Breast epithelium (tissue), 4 donors: ENCODE results near the gene MFN2. TPM values are rescaled to one million over a fixed set of nuclear protein-coding genes. Genes with fewer than 3 reads are reported as not detected.
"Not testable (repeated sequence)": the region's sequence is repeated elsewhere in the genome, so short reads cannot be mapped to it uniquely, and the experiment has no call there.

Source experiments
- DNase-seq, 2 donors: peaks; one replicate each; pipeline ENCODE4 v3.0.0-alpha.2; 2019; ENCODE audit warnings: low spot score in 2 of 2
- H3K27ac ChIP-seq, 2 donors: fragments of 200-600 bp; sonication (generic) in 1 of 2; one replicate each; pipeline ENCODE4 v1.5.1; 2016 to 2019; ENCODE audit warnings: mild to moderate bottlenecking in 1 of 2
- H3K27me3 ChIP-seq, 2 donors: fragments of 200-600 bp; sonication (generic) in 1 of 2; one replicate each; pipeline versions ENCODE4 v1.5.1 to v1.6.0; 2017 to 2019; ENCODE audit warnings: control low read depth in 1 of 2, mild to moderate bottlenecking in 1 of 2
- H3K36me3 ChIP-seq: fragments of 200-600 bp; one replicate; pipeline ENCODE4 v1.5.1; 2019
- H3K4me1 ChIP-seq, 2 donors: fragments of 200-600 bp; sonication (generic); one replicate each; pipeline ENCODE4 v1.5.1; 2016 to 2019; ENCODE audit warnings: control low read depth in 1 of 2
- H3K4me3 ChIP-seq, 3 donors: fragments of 200-600 bp; sonication (generic); 1 replicate in 2 of 3; 2 replicates in 1 of 3; pipeline ENCODE4 v1.5.1; 2016 to 2019; ENCODE audit warnings: mild to moderate bottlenecking in 3 of 3, moderate library complexity in 2 of 3
- H3K9me3 ChIP-seq, 2 donors: fragments of 200-600 bp; sonication (generic) in 1 of 2; one replicate each; pipeline ENCODE4 v1.5.1; 2016 to 2019; ENCODE audit warnings: control low read depth in 1 of 2
- CTCF ChIP-seq, 3 donors: fragments of 450-650 bp; IDR thresholded peaks; one replicate each; pipeline ENCODE4 v1.5.1; 2016 to 2017; ENCODE audit warnings: antibody characterized with exemption in 3 of 3, mild to moderate bottlenecking in 3 of 3, moderate library complexity in 3 of 3
- POLR2A ChIP-seq: fragments of 450-650 bp; IDR thresholded peaks from one replicate; pipeline ENCODE4 v1.6.1; 2016; ENCODE audit warnings: antibody characterized with exemption, mild to moderate bottlenecking, moderate library complexity
- POLR2AphosphoS5 ChIP-seq, 3 donors: sonication (generic); formaldehyde crosslinking; IDR thresholded peaks; one replicate each; pipeline ENCODE4 v1.6.1; 2017; ENCODE audit warnings: antibody characterized with exemption in 3 of 3
- intact Hi-C: fragments of 100-400 bp; cut with DNase I; formaldehyde crosslinking; loops from one replicate; pipeline ENCODE4 v1.15.1; 2023; ENCODE audit warnings: low total_unique reads
- total RNA-seq, 3 donors: library from RNA; depleted of rRNA; stranded (reverse); fragments of >200 nt; gene quantifications; one replicate each; pipeline ENCODE4 v1.1.0, GENCODE V29; 2016

MFN2 gene
- total RNA-seq, 3 donors from 2014 or later: 51.4 to 64.9 (median 62.1) TPM

- Histone ChIP-seq H3K27ac (peak overlapping the region in 1 of 2 donors; percentile 38), H3K36me3 (no peaks in the 10 kb centered on the region), H3K27me3 (no peaks in the 10 kb centered on the region), H3K9me3 (no peaks in the 10 kb centered on the region), H3K4me1 (no peaks in the 10 kb centered on the region), H3K4me3 (no peak overlapping the region)
- intact Hi-C loops: no loop called here
- no peak for DNase-seq
- TF ChIP-seq CTCF (IDR thresholded peaks at IDR 0.05): peak in 1 of 3 donors; percentile 19
- TF ChIP-seq POLR2AphosphoS5 (IDR thresholded peaks at IDR 0.05): no peak
- TF ChIP-seq POLR2A: no peak
These were observed 51.1 kb downstream of the MFN2 start for GRCh38 chr1:12031039-12031980.

- TF ChIP-seq CTCF (IDR thresholded peaks at IDR 0.05) (no peak), POLR2A (no peak)
- no peaks in the 10 kb centered on the region for H3K9me3 ChIP-seq
- no peaks in the 10 kb centered on the region for H3K27me3 ChIP-seq
- no peaks in the 10 kb centered on the region for H3K4me1 ChIP-seq
- peak overlapping the region in 1 of 2 donors; percentile 38 for H3K27ac ChIP-seq
- intact Hi-C loops: no loop called here
- no peak overlapping the region for H3K4me3 ChIP-seq
- H3K36me3 ChIP-seq: no peaks in the 10 kb centered on the region
- no peak for DNase-seq
These were observed 51.9 kb downstream of the MFN2 start for GRCh38 chr1:12032161-12032621.

- H3K4me1 ChIP-seq, H3K36me3 ChIP-seq, H3K27me3 ChIP-seq, DNase-seq, intact Hi-C loops, H3K4me3 ChIP-seq, H3K27ac ChIP-seq, H3K9me3 ChIP-seq: not testable (repeated sequence)
These were observed 53.2 kb downstream of the MFN2 start for GRCh38 chr1:12033441-12033840.

GRCh38 chr1:12034381-12034801, 54.1 kb downstream of the MFN2 start:
- no peaks in the 10 kb centered on the region for H3K36me3 ChIP-seq
- intact Hi-C loops: no loop called here
- DNase-seq: no peak
- no peaks in the 10 kb centered on the region for H3K4me1 ChIP-seq
- no peaks in the 10 kb centered on the region for H3K9me3 ChIP-seq
- H3K4me3 ChIP-seq: no peak overlapping the region
- no peak for TF ChIP-seq CTCF (IDR thresholded peaks at IDR 0.05)
- TF ChIP-seq POLR2A: no peak
- TF ChIP-seq POLR2AphosphoS5 (IDR thresholded peaks at IDR 0.05): no peak
- no peaks in the 10 kb centered on the region for H3K27me3 ChIP-seq
- no peak overlapping the region for H3K27ac ChIP-seq

- TF ChIP-seq POLR2A (no peak), POLR2AphosphoS5 (IDR thresholded peaks at IDR 0.05) (no peak), CTCF (IDR thresholded peaks at IDR 0.05) (no peak)
- no peaks in the 10 kb centered on the region for H3K9me3 ChIP-seq
- H3K4me3 ChIP-seq: no peak overlapping the region
- DNase-seq: no peak
- H3K27ac ChIP-seq: peak overlapping the region in 1 of 2 donors; percentile 19
- no peaks in the 10 kb centered on the region for H3K4me1 ChIP-seq
- intact Hi-C loops: no loop called here
- H3K36me3 ChIP-seq: no peaks in the 10 kb centered on the region
- H3K27me3 ChIP-seq: no peaks in the 10 kb centered on the region
These were observed 55.1 kb downstream of the MFN2 start for GRCh38 chr1:12035312-12035711.
